ENCODE measurements around the gene OR51E1. TPM values are rescaled to one million over a fixed set of nuclear protein-coding genes. Genes with fewer than 3 reads are reported as not detected.

Gene OR51E1
- total and polyA plus RNA-seq, 10 donors, result 0.04 to 0.18 (median 0.06) TPM; not detected in 7

GRCh38 chr11:4642043-4642442 lies 1.7 kb upstream of the OR51E1 start:
- no peak for DNase-seq
- H3K27me3 ChIP-seq (replicated peaks in 1 of 7), result peaks cover 0 to 21% (median 0%) of the 10 kb centered on the region in 7 donors
- TF ChIP-seq POLR2A (IDR thresholded peaks at IDR 0.05) (no peak), POLR2AphosphoS5 (IDR thresholded peaks at IDR 0.05) (peak in 1 of 3 donors; percentile 23)
- no peak overlapping the region for H3K27ac ChIP-seq
- no peaks in the 10 kb centered on the region for H3K36me3 ChIP-seq
- intact Hi-C loops (cut with DNase I; ENCODE audit: low total_unique reads), result loop anchor here (10.0 kb wide), 1 partner anchor 373 kb away; no protein-coding TSS in a partner anchor
- no peaks in the 10 kb centered on the region for H3K9me3 ChIP-seq
- peaks cover 0 to 3% (median under 1%) of the 10 kb centered on the region in 6 donors for H3K4me1 ChIP-seq
- no peak overlapping the region for H3K4me3 ChIP-seq
- WGBS, 5 donors, result 65 to 73% (median 67%) methylated on average over 7 of the region's 7 CpGs

- Histone ChIP-seq H3K27me3 (replicated peaks in 1 of 7) (peaks cover 0 to 17% (median 0%) of the 10 kb centered on the region in 7 donors), H3K4me3 (no peak overlapping the region), H3K4me1 (no peaks in the 10 kb centered on the region), H3K9me3 (no peaks in the 10 kb centered on the region), H3K27ac (no peak overlapping the region), H3K36me3 (no peaks in the 10 kb centered on the region)
- WGBS, 5 donors, result 26 to 66% (median 39%) methylated on average over 5 of the region's 5 CpGs
- intact Hi-C loops (cut with DNase I; ENCODE audit: low total_unique reads), result loop anchor here (10.0 kb wide), 1 partner anchor 372 kb away; no protein-coding TSS in a partner anchor
- no peak for DNase-seq
- TF ChIP-seq CTCF (IDR thresholded peaks at IDR 0.05 in 8 of 11, conservative IDR thresholded peaks at IDR 0.05 in 3 of 11) (no peak), POLR2A (IDR thresholded peaks at IDR 0.05) (no peak), POLR2AphosphoS5 (IDR thresholded peaks at IDR 0.05) (no peak)
These were observed 706 bp upstream of the OR51E1 start for GRCh38 chr11:4643076-4643475.

- no peak for DNase-seq
- TF ChIP-seq CTCF (IDR thresholded peaks at IDR 0.05 in 8 of 11, conservative IDR thresholded peaks at IDR 0.05 in 3 of 11), result no peak
- no peak for TF ChIP-seq POLR2A (IDR thresholded peaks at IDR 0.05)
- TF ChIP-seq POLR2AphosphoS5 (IDR thresholded peaks at IDR 0.05), result no peak
- H3K27ac ChIP-seq, result no peak overlapping the region
- H3K9me3 ChIP-seq, result no peaks in the 10 kb centered on the region
- intact Hi-C loops (cut with DNase I; ENCODE audit: low total_unique reads), result loop anchor here (10.0 kb wide), 1 partner anchor 371 kb away; no protein-coding TSS in a partner anchor
- 62 to 79% (median 71%) methylated on average over 4 of the region's 4 CpGs for WGBS, 5 donors
- H3K4me1 ChIP-seq, result no peaks in the 10 kb centered on the region
- no peak overlapping the region for H3K4me3 ChIP-seq
- H3K36me3 ChIP-seq, result no peaks in the 10 kb centered on the region
- H3K27me3 ChIP-seq (replicated peaks in 1 of 7), result peaks cover 0 to 17% (median 0%) of the 10 kb centered on the region in 7 donors
These were observed 451 bp downstream of the OR51E1 start for GRCh38 chr11:4644233-4644632.

DNA sequence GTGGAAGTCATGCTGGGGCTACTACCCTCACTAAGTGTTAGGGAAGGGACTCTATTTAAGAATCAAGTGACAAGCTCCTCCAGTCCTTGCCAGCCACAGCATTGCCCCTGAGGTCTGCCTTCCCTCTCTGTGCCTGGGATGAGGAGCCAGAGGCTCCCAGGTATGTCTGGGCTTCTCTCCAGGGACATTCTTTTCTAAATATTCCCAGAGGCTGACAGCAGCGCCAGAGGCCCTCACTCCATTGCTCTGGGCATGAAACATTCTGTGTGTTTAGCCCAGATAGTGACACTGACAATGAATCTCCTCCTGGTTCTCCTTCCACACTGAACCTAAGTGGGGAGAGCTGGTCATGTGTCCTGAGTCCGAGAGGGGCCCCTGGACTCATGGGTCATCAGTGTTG lies 2.2 kb downstream of the OR51E1 start:
- Histone ChIP-seq H3K27ac (no peak overlapping the region), H3K4me1 (no peaks in the 10 kb centered on the region), H3K9me3 (no peaks in the 10 kb centered on the region), H3K27me3 (replicated peaks in 1 of 7) (peaks cover 0 to 17% (median 0%) of the 10 kb centered on the region in 7 donors), H3K4me3 (no peak overlapping the region), H3K36me3 (no peaks in the 10 kb centered on the region)
- 74 to 92% (median 79%) methylated on average over 2 of the region's 2 CpGs for WGBS, 5 donors
- no peak for DNase-seq
- TF ChIP-seq POLR2AphosphoS5 (IDR thresholded peaks at IDR 0.05), result no peak
- TF ChIP-seq CTCF (IDR thresholded peaks at IDR 0.05 in 8 of 11, conservative IDR thresholded peaks at IDR 0.05 in 3 of 11), result no peak
- no peak for TF ChIP-seq POLR2A (IDR thresholded peaks at IDR 0.05)
- intact Hi-C loops (cut with DNase I; ENCODE audit: low total_unique reads), result loop anchor here (10.0 kb wide), 1 partner anchor 369 kb away; no protein-coding TSS in a partner anchor
